Activated CD4-positive, alpha-beta T cell treated with anti-CD3 and anti-CD28 coated beads, Interleukin-2, amount 50 U/mL, for 16 hours (primary cell): ENCODE results near the gene XPO6.

ENCODE experiments used
- DNase-seq: peaks from one replicate; pipeline ENCODE4 v3.0.0-alpha.2; 2020

Gene XPO6

GRCh38 chr16:28108590-28109247 is 103.0 kb downstream of the XPO6 start:
- DNase-seq: no peak

- no peak for DNase-seq
Measured at GRCh38 chr16:28107232-28107631, 104.5 kb downstream of the XPO6 start.

GRCh38 chr16:28106467-28107215 is 105.1 kb downstream of the XPO6 start:
- no peak for DNase-seq

- no peak for DNase-seq
Measured at GRCh38 chr16:28105954-28106353, 105.8 kb downstream of the XPO6 start.

- no peak for DNase-seq
Measured at GRCh38 chr16:28105297-28105696, 106.5 kb downstream of the XPO6 start.

GRCh38 chr16:28104404-28104803 is 107.4 kb downstream of the XPO6 start:
- DNase-seq: no peak

- no peak for DNase-seq
Measured at GRCh38 chr16:28103516-28104170, 108.1 kb downstream of the XPO6 start.

- no peak for DNase-seq
Measured at GRCh38 chr16:28101533-28101890, 110.3 kb downstream of the XPO6 start.

- DNase-seq: no peak
Measured at GRCh38 chr16:28100810-28101532, 110.8 kb downstream of the XPO6 start.

- DNase-seq: no peak
Measured at GRCh38 chr16:28098959-28099945, 112.5 kb downstream of the XPO6 start.

- DNase-seq: no peak
Measured at GRCh38 chr16:28098171-28098958, 113.4 kb downstream of the XPO6 start.

- no peak for DNase-seq
Measured at GRCh38 chr16:28096983-28097899, 114.5 kb downstream of the XPO6 start.

GRCh38 chr16:28093385-28093725 is 118.4 kb downstream of the XPO6 start:
- no peak for DNase-seq

GRCh38 chr16:28092721-28093384 is 118.9 kb downstream of the XPO6 start:
- DNase-seq: no peak

GRCh38 chr16:28091656-28092055 is 120.1 kb downstream of the XPO6 start:
- DNase-seq: no peak

GRCh38 chr16:28090646-28091377 is 121.0 kb downstream of the XPO6 start:
- no peak for DNase-seq

GRCh38 chr16:28089992-28090365 is 121.8 kb downstream of the XPO6 start:
- no peak for DNase-seq

- DNase-seq: no peak
Measured at GRCh38 chr16:28089205-28089991, 122.4 kb downstream of the XPO6 start.
